CD4-positive, alpha-beta T cell treated with Interleukin-12 subunit alpha and Interleukin-12 subunit beta, for 1 hour (primary cell): ENCODE measurements around the gene LYG2.
"Not testable (repeated sequence)": the region's sequence is repeated elsewhere in the genome, so short reads cannot be mapped to it uniquely, and the experiment has no call there.

Experiments
- DNase-seq: peaks from one replicate; pipeline ENCODE4 v3.0.0-alpha.2; 2020

The LYG2 gene

GRCh38 chr2:99200076-99200800 lies 55.2 kb downstream of the LYG2 start:
- no peak for DNase-seq

GRCh38 chr2:99198103-99198841 lies 57.2 kb downstream of the LYG2 start:
- no peak for DNase-seq

- DNase-seq, result not testable (repeated sequence)
These were observed 63.1 kb downstream of the LYG2 start for GRCh38 chr2:99192364-99192763.
